NCI-H1092 treated with DMSO at 0.1 percent for 48 hours (cell line): Measurements from ENCODE around the gene KCNS1.

Experiments
- DNase-seq: peaks from one replicate; lab custom pipeline; 2025; lab: John Stamatoyannopoulos, UW

The KCNS1 gene

DNA sequence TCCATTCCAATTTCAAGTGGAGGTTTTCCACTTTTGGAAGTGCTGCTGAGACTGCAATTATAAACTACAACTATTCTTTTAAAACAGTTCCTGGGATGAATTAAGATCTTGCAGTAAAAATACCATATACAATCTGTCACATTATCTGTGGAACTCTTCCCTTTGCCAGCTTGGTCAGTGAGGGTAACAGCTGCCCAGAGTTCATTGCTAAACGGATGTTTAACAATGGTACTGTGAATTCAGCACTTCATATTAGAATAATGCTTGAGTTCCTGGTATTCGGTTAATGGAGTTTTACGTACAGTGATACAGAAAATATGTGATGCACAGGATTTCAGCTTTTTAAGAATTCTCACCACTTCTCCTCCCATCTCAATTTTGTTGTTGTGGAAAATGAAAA is 51.5 kb downstream of the KCNS1 start:
- no peak for DNase-seq

- no peak for DNase-seq
These were observed 53.3 kb downstream of the KCNS1 start for GRCh38 chr20:45047581-45048119.

DNA sequence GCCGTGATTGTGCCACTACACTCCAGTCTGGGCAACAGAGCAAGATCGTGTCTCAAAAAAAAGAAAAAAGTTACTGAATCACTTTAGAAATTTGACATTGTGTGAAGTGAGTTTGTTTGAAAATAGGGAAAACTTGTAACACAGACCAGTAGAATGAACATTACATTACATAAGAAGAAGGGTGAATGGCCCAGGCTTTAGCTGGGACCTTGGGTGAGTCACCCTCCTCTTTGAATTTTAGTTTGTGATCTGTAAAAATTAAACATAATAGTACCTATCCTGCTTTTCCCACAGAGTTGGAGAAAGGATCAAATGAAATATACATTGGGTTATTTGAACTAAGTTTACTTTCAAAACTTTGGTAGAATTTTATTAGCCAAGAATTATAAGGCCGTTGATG is 56.3 kb downstream of the KCNS1 start:
- DNase-seq = no peak

DNA sequence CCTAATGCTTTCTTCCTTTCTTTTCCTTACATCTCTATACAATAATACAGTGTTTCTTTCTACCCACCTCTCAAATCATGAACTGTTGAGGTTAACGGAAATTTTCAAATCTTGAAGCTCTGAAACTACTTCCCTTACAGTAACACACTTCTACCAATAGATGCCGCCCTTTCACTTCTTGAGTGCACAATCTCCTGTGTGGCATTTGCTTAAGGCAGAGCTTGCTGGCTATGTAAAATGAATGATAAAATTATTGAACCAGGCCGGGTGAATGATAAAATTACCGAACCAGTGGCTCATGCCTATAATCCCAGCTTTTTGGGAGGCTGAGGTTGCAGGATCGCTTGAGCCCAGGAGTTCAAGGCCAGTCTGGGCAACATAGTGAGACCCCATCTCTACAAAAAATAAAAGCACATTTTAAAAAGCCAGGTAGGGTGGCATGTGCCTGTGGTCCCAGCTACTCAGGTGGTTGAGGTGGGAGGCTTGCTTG is 56.8 kb downstream of the KCNS1 start:
- peak; percentile 52 for DNase-seq

DNA sequence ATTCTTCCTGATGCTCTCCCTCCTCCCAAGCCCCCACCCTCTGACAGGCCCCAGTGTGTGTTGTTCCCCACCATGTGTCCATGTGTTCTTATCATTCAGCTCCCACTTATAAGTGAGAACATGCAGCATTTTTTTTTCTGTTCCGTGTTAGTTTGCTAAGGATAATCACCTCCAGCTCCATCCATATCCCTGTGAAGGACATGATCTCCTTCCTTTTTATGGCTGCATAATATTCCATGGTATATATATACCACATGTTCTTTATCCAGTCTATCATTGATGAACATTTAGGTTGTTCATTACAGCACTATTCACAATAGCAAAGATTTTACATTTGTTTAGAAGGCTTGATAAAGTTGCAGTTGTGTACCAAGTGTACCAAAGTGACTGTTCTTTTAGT is 57.9 kb downstream of the KCNS1 start:
- no peak for DNase-seq
